ENCODE results near the gene DSCAML1.
"Not testable (repeated sequence)": the region's sequence is repeated elsewhere in the genome, so short reads cannot be mapped to it uniquely, and the experiment has no call there.

Gene DSCAML1

DNA sequence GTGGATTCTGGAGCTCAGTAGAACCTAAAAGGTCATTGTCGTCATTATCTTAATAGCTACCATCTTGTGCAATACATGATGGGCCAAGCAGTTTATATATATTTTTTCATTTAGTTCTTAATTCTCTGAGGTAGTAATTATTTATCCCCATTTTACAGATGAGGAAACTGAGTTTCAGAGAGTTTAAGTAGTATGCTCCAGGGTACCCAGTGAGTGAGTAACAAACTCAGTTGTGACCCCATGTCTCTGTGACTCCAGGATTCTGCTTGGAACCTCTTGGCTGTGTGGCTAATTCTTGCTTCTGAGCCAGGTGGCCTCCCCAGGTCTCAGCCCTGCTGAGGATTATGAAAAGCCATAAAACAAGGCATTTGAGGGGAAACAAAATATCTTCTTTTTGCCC, 386.8 kb downstream of the DSCAML1 start:
- no peak overlapping the region for H3K27ac ChIP-seq (ENCODE audit: low read depth, low read length)
- no peak overlapping the region for H3K4me3 ChIP-seq (ENCODE audit: low read depth in 1 of 2, low read length in 2 of 2)
- H3K9me3 ChIP-seq (ENCODE audit: low read length), result no peaks in the 10 kb centered on the region
- no peak overlapping the region for H3K9ac ChIP-seq (ENCODE audit: low read length)
- peaks cover 30% of the 10 kb centered on the region for H3K36me3 ChIP-seq (ENCODE audit: insufficient read depth, low read length)
- no peaks in the 10 kb centered on the region for H3K4me1 ChIP-seq (ENCODE audit: insufficient read depth, low read length)
- H3K27me3 ChIP-seq (ENCODE audit: control insufficient read depth in 1 of 2, insufficient read depth in 2 of 2, low read length in 2 of 2), result no peaks in the 10 kb centered on the region

DNA sequence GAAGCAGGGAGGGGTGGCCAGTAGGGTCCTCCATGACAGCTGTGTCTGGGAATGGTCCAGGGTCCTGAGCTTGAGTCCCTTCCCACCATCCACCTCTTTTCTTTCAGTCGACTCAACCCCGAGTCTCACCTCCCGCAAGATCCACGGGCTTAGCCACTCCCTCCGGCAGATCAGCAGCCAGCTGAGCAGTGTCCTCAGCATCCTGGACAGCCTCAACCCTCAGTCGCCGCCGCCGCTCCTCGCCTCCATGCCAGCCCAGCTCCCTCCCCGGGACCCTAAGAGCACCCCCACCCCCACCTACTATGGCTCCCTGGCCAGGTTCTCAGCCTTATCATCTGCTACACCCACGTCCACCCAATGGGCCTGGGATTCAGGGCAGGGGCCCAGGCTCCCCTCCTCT, 387.5 kb downstream of the DSCAML1 start:
- Histone ChIP-seq H3K9me3 (ENCODE audit: low read length) (no peaks in the 10 kb centered on the region), H3K27me3 (ENCODE audit: control insufficient read depth in 1 of 2, insufficient read depth in 2 of 2, low read length in 2 of 2) (no peaks in the 10 kb centered on the region), H3K4me3 (ENCODE audit: low read depth in 1 of 2, low read length in 2 of 2) (no peak overlapping the region), H3K27ac (ENCODE audit: low read depth, low read length) (no peak overlapping the region), H3K36me3 (ENCODE audit: insufficient read depth, low read length) (peaks cover 30% of the 10 kb centered on the region), H3K4me1 (ENCODE audit: insufficient read depth, low read length) (no peaks in the 10 kb centered on the region), H3K9ac (ENCODE audit: low read length) (no peak overlapping the region)

DNA sequence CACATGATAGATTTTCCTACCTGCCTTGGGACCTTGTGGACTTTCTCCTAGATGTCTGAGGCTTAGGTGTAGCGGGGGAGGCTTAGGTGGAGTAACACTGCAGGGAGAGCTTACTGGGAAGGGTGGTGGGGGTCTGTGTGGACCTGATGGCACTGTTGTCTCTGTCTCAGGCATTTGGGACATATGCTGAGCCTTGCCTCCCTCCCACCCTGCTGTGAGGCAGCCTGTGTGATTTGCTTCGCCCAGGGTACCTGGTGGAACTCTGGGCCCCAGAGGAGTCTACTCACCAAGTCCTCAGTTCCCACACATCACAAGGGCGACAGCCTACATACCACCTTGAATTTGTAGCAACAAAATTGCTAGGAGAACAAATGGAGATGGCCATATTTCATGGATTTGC, 388.7 kb downstream of the DSCAML1 start:
- H3K9me3 ChIP-seq (ENCODE audit: low read length), result no peaks in the 10 kb centered on the region
- no peak overlapping the region for H3K9ac ChIP-seq (ENCODE audit: low read length)
- H3K4me1 ChIP-seq (ENCODE audit: insufficient read depth, low read length), result no peaks in the 10 kb centered on the region
- H3K4me3 ChIP-seq (ENCODE audit: low read depth in 1 of 2, low read length in 2 of 2), result no peak overlapping the region
- peaks cover 30% of the 10 kb centered on the region for H3K36me3 ChIP-seq (ENCODE audit: insufficient read depth, low read length)
- H3K27ac ChIP-seq (ENCODE audit: low read depth, low read length), result no peak overlapping the region
- H3K27me3 ChIP-seq (ENCODE audit: control insufficient read depth in 1 of 2, insufficient read depth in 2 of 2, low read length in 2 of 2), result no peaks in the 10 kb centered on the region

DNA sequence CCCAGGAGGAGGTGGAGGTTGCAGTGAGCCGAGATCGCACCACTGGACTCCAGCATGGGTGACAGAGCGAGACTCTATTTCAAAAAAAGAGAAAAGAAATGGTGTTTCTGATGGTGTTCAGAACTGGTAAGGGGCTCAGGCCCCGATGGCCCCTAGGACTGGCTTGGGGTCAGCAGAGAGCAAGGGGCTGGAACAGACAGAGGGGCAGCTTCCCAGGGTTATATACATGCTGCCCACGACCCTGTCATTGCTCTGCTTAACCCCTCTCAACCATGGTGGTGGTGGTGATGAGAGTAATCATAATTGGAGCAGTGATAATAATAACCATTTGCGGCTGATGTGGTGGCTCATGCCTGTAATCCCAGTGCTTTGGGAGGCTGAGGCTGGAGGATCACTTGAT, 390.0 kb downstream of the DSCAML1 start:
- H3K27me3 ChIP-seq (ENCODE audit: control insufficient read depth in 1 of 2, insufficient read depth in 2 of 2, low read length in 2 of 2), result no peaks in the 10 kb centered on the region
- H3K9ac ChIP-seq (ENCODE audit: low read length), result no peak overlapping the region
- no peak overlapping the region for H3K27ac ChIP-seq (ENCODE audit: low read depth, low read length)
- H3K36me3 ChIP-seq (ENCODE audit: insufficient read depth, low read length), result peaks cover 30% of the 10 kb centered on the region
- H3K4me3 ChIP-seq (ENCODE audit: low read depth in 1 of 2, low read length in 2 of 2), result no peak overlapping the region
- no peaks in the 10 kb centered on the region for H3K9me3 ChIP-seq (ENCODE audit: low read length)
- H3K4me1 ChIP-seq (ENCODE audit: insufficient read depth, low read length), result no peaks in the 10 kb centered on the region

DNA sequence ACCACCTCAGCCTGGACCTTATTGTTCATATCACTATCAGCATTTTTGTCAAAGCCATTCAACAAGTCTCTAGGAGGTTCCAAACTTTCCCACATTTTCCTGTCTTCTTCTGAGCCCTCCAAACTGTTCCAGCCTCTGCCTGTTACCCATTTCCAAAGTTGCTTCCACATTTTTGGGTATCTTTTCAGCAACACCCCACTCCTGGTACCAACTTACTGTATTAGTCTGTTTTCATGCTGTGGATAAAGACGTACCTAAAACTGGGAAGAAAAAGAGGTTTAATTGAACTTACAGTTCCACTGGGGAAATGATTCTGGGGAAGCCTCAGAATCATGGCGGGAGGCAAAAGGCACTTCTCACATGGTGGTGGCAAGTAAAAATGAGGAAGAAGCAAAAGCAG, 391.1 kb downstream of the DSCAML1 start:
- not testable (repeated sequence) for H3K27ac ChIP-seq (ENCODE audit: low read depth, low read length); H3K4me3 ChIP-seq (ENCODE audit: low read depth in 1 of 2, low read length in 2 of 2); H3K4me1 ChIP-seq (ENCODE audit: insufficient read depth, low read length); H3K9ac ChIP-seq (ENCODE audit: low read length); H3K27me3 ChIP-seq (ENCODE audit: control insufficient read depth in 1 of 2, insufficient read depth in 2 of 2, low read length in 2 of 2); H3K9me3 ChIP-seq (ENCODE audit: low read length)
- H3K36me3 ChIP-seq (ENCODE audit: insufficient read depth, low read length), result peaks cover 22% of the 10 kb centered on the region

DNA sequence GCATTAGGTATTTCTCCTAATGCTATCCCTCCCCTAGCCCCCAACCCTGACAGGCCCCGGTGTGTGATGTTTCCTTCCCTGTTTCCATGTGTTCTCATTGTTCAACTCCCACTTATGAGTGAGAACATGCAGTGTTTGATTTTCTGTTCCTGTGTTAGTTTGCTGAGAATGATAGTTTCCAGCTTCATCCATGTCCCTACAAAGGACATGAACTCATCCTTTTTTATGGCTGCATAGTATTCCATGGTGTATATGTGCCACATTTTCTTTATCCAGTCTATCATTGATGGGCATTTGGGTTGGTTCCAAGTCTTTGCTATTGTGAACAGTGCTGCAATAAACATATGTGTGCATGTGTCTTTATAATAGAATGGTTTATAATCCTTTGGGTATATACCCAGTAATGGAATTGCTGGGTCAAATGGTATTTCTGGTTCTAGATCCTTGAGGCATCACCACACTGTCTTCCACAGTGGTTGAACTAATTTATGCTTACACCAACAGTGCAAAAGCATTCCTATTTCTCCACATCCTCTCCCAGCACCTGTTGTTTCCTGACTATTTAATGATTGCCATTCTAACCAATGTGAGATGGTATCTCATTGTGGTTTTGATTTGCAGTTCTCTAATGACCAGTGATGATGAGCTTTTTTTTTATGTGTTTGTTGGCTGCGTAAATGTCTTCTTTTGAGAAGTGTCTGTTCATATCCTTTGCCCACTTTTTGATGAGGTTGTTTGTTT, 397.7 kb downstream of the DSCAML1 start:
- H3K9ac ChIP-seq (ENCODE audit: low read length); H3K4me1 ChIP-seq (ENCODE audit: insufficient read depth, low read length); H3K9me3 ChIP-seq (ENCODE audit: low read length); H3K4me3 ChIP-seq (ENCODE audit: low read depth in 1 of 2, low read length in 2 of 2); H3K27me3 ChIP-seq (ENCODE audit: control insufficient read depth in 1 of 2, insufficient read depth in 2 of 2, low read length in 2 of 2); H3K27ac ChIP-seq (ENCODE audit: low read depth, low read length): not testable (repeated sequence)
- peaks cover 35% of the 10 kb centered on the region for H3K36me3 ChIP-seq (ENCODE audit: insufficient read depth, low read length)

DNA sequence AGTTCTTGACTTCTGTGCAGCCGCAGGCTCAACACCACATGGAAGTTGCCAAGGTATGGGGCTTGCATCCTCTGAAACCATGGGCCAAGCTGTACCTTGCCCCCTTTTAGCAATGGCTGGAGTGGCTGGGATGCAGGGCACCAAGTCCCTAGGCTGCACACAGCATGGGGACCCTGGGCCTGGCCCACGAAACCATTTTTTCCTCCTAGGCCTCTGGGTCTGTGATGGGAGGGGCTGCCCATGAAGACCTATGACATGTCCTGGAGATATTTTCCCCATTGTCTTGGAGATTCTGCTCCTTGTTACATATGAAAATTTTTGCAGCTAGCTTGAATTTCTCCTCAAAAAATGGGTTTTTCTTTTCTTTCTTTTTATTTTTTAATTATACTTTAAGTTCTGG, 398.4 kb downstream of the DSCAML1 start:
- not testable (repeated sequence) for H3K4me3 ChIP-seq (ENCODE audit: low read depth in 1 of 2, low read length in 2 of 2)
- H3K36me3 ChIP-seq (ENCODE audit: insufficient read depth, low read length), result peaks cover 40% of the 10 kb centered on the region

DNA sequence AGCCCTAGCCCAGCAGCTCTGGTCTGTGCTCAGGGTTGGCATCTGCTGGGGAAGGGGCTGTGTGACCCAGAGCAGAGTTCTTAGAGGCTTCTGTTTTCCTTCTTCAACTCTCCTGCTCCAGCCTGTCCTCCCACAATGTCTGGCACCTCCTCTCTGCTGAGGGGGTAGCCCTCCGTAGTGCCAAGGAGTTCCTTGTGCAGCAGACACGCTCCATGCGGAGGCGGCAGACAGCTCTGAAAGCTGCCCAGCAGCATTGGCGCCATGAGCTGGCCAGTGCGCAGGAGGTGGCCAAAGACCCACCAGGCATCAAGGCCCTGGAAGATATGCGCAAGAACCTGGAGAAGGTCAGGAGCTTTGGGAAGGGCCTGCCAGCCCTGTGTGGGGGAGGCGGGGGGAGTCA, 400.0 kb downstream of the DSCAML1 start:
- H3K9me3 ChIP-seq (ENCODE audit: low read length), result no peaks in the 10 kb centered on the region
- H3K9ac ChIP-seq (ENCODE audit: low read length), result no peak overlapping the region
- H3K4me1 ChIP-seq (ENCODE audit: insufficient read depth, low read length), result no peaks in the 10 kb centered on the region
- peaks cover 57% of the 10 kb centered on the region for H3K36me3 ChIP-seq (ENCODE audit: insufficient read depth, low read length)
- no peaks in the 10 kb centered on the region for H3K27me3 ChIP-seq (ENCODE audit: control insufficient read depth in 1 of 2, insufficient read depth in 2 of 2, low read length in 2 of 2)
- H3K4me3 ChIP-seq (ENCODE audit: low read depth in 1 of 2, low read length in 2 of 2), result no peak overlapping the region
- H3K27ac ChIP-seq (ENCODE audit: low read depth, low read length), result no peak overlapping the region

More for the DNA sequence above, 398.4 kb downstream of the DSCAML1 start:
- not testable (repeated sequence) for H3K9me3 ChIP-seq (ENCODE audit: low read length); H3K4me1 ChIP-seq (ENCODE audit: insufficient read depth, low read length); H3K27me3 ChIP-seq (ENCODE audit: control insufficient read depth in 1 of 2, insufficient read depth in 2 of 2, low read length in 2 of 2); H3K27ac ChIP-seq (ENCODE audit: low read depth, low read length); H3K9ac ChIP-seq (ENCODE audit: low read length)

DNA sequence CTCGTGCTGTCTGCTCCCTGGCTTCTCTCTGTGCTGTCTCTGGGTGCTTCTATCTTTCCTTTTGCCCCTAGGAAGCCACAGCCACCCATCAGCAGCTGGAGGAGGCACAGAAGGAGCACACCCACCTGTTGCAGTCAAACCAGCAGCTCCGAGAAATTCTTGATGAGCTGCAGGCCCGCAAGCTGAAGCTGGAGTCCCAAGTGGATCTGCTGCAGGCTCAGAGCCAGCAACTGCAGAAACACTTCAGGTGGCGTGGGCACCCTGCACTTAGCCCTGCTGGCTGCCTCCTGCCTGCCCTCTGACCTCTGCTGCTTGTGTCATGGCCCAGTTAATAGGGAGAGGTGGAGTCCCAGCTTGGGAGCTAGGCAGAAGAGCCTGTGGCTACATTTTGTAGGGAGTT, 401.5 kb downstream of the DSCAML1 start:
- no peaks in the 10 kb centered on the region for H3K27me3 ChIP-seq (ENCODE audit: control insufficient read depth in 1 of 2, insufficient read depth in 2 of 2, low read length in 2 of 2)
- H3K36me3 ChIP-seq (ENCODE audit: insufficient read depth, low read length), result peaks cover 70% of the 10 kb centered on the region
- H3K4me1 ChIP-seq (ENCODE audit: insufficient read depth, low read length), result no peaks in the 10 kb centered on the region
- no peaks in the 10 kb centered on the region for H3K9me3 ChIP-seq (ENCODE audit: low read length)
- no peak overlapping the region for H3K9ac ChIP-seq (ENCODE audit: low read length)
- H3K27ac ChIP-seq (ENCODE audit: low read depth, low read length), result no peak overlapping the region
- no peak overlapping the region for H3K4me3 ChIP-seq (ENCODE audit: low read depth in 1 of 2, low read length in 2 of 2)

DNA sequence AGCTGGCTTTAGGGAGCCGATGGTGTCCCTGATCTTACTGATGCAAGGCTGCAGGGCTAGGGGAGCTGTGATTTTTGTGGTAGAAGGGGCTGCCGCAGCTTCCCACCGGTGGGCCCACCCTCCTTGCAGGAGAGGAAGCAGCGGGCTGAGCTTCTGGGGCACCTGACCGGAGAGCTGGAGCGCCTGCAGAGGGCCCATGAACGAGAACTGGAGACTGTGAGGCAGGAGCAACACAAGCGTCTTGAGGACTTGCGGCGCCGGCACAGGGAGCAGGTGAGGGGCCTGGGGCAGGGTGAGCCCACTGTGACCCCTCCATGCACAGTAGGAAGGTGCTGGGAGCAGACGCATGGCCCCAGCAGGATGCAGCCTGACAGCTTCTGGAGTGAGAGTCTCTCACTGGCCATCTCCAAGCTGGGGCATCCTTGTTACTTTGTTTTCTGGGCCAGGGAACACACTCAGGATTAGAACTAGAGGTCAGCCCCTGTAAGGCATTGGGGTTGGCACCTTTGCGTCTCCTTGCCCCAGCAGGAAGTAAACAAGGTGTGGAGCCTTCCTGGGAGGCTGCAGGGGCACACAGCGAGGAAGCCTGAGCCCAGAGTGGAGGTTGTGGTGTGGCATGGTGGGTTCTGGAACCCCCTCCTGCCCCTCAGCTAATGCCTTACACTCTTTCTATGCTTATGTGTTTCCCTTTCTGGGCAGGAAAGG, 402.6 kb downstream of the DSCAML1 start:
- Histone ChIP-seq H3K9me3 (ENCODE audit: low read length) (no peaks in the 10 kb centered on the region), H3K4me1 (ENCODE audit: insufficient read depth, low read length) (no peaks in the 10 kb centered on the region), H3K4me3 (ENCODE audit: low read depth in 1 of 2, low read length in 2 of 2) (no peak overlapping the region), H3K36me3 (ENCODE audit: insufficient read depth, low read length) (peaks cover 70% of the 10 kb centered on the region), H3K27me3 (ENCODE audit: control insufficient read depth in 1 of 2, insufficient read depth in 2 of 2, low read length in 2 of 2) (no peaks in the 10 kb centered on the region), H3K27ac (ENCODE audit: low read depth, low read length) (no peak overlapping the region), H3K9ac (ENCODE audit: low read length) (no peak overlapping the region)

DNA sequence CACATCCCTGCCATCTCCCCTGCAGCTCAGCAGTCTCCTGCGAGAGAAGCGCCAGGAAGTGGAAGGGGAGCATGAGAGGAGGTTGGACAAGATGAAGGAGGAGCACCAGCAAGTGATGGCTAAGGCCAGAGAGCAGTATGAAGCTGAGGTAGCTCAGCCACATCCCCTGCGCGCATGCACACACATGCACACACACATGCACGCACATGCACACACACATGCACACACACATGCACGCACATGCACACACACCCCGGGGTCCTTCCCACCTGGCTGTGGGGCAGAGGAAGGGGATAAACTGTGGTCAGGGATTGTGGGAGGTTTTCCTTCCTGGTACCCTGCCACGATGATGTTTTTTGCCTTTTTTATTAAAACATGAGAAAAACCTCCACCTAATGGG, 404.0 kb downstream of the DSCAML1 start:
- H3K27me3 ChIP-seq (ENCODE audit: control insufficient read depth in 1 of 2, insufficient read depth in 2 of 2, low read length in 2 of 2), result no peaks in the 10 kb centered on the region
- H3K4me1 ChIP-seq (ENCODE audit: insufficient read depth, low read length), result no peaks in the 10 kb centered on the region
- peaks cover 65% of the 10 kb centered on the region for H3K36me3 ChIP-seq (ENCODE audit: insufficient read depth, low read length)
- H3K9me3 ChIP-seq (ENCODE audit: low read length), result no peaks in the 10 kb centered on the region
- H3K9ac ChIP-seq (ENCODE audit: low read length), result no peak overlapping the region
- H3K4me3 ChIP-seq (ENCODE audit: low read depth in 1 of 2, low read length in 2 of 2), result no peak overlapping the region
- no peak overlapping the region for H3K27ac ChIP-seq (ENCODE audit: low read depth, low read length)

Measured in muscle layer of colon (tissue), 2 donors.